SK-N-SH treated with all-trans-retinoic acid at 6 μM for 48 hours (cell line): ENCODE measurements around the gene ZNF154.

Experiments used
- ARNTL ChIP-seq: fragments of 450-650 bp; formaldehyde crosslinking; IDR thresholded peaks from 2 replicates; pipeline ENCODE4 v1.5.0; 2020; ENCODE audit warnings: low read depth, mild to moderate bottlenecking, moderate library complexity, borderline replicate concordance
- CREB5 ChIP-seq: fragments of 250-450 bp; sonication (Bioruptor Pico); IDR thresholded peaks from 2 replicates; pipeline ENCODE4 v1.5.1; 2020; ENCODE audit warnings: low read depth, mild to moderate bottlenecking, moderate library complexity
- GLIS3 ChIP-seq: fragments of 250-450 bp; sonication (Bioruptor Pico); IDR thresholded peaks from 2 replicates; pipeline ENCODE4 v1.5.0; 2020; ENCODE audit warnings: mild to moderate bottlenecking, moderate library complexity
- OSR1 ChIP-seq: fragments of 250-450 bp; sonication (Bioruptor Pico); IDR thresholded peaks from 2 replicates; pipeline ENCODE4 v1.8.0; 2022; ENCODE audit warnings: moderate library complexity, mild to moderate bottlenecking, inconsistent platforms
- PATZ1 ChIP-seq: fragments of 250-450 bp; sonication (Bioruptor Pico); IDR thresholded peaks from 2 replicates; pipeline ENCODE4 v1.8.0; 2020; ENCODE audit warnings: mild to moderate bottlenecking, moderate library complexity, borderline replicate concordance
- RARB ChIP-seq: fragments of 250-450 bp; sonication (Bioruptor Pico); IDR thresholded peaks from 2 replicates; pipeline ENCODE4 v1.8.0; 2021; ENCODE audit warnings: mild to moderate bottlenecking, moderate library complexity
- TCF4 ChIP-seq: fragments of 250-450 bp; sonication (Bioruptor Pico); IDR thresholded peaks from 2 replicates; pipeline ENCODE4 v1.8.0; 2021; ENCODE audit warnings: mild to moderate bottlenecking, moderate library complexity, borderline replicate concordance
- TOX ChIP-seq: fragments of 250-450 bp; sonication (Bioruptor Pico); IDR thresholded peaks from 2 replicates; pipeline ENCODE4 v1.8.0; 2021; ENCODE audit warnings: mild to moderate bottlenecking, moderate library complexity, borderline replicate concordance
- ZC3H10 ChIP-seq: fragments of 250-450 bp; sonication (Bioruptor Pico); IDR thresholded peaks from 2 replicates; pipeline ENCODE4 v1.5.1; 2021; ENCODE audit warnings: mild to moderate bottlenecking, moderate library complexity
- ZFP3 ChIP-seq: fragments of 250-450 bp; sonication (Bioruptor Pico); IDR thresholded peaks from 2 replicates; pipeline ENCODE4 v1.5.0; 2020; ENCODE audit warnings: mild to moderate bottlenecking, moderate library complexity
- ZFP30 ChIP-seq: fragments of 450-650 bp; formaldehyde crosslinking; IDR thresholded peaks from 2 replicates; pipeline ENCODE4 v1.5.0; 2022; ENCODE audit warnings: mild to moderate bottlenecking, moderate library complexity
- ZNF8 ChIP-seq: fragments of 450-650 bp; formaldehyde crosslinking; IDR thresholded peaks from 2 replicates; pipeline ENCODE4 v1.5.0; 2020; ENCODE audit warnings: mild to moderate bottlenecking, moderate library complexity
- TF ChIP-seq, protein P1 (sequence below): fragments of 250-450 bp; sonication (Bioruptor Pico); IDR thresholded peaks from 2 replicates; pipeline ENCODE4 v1.5.1; 2021; ENCODE audit warnings: mild to moderate bottlenecking, moderate library complexity

GRCh38 chr19:57672466-57672865 is 36.5 kb downstream of the ZNF154 start:
- no peak for TF ChIP-seq CREB5 (CRISPR knock-in tag)
- TF ChIP-seq TCF4, result no peak
- TF ChIP-seq ZFP3 (CRISPR knock-in tag), result no peak
- TF ChIP-seq ARNTL, result no peak
- no peak for TF ChIP-seq GLIS3
- TF ChIP-seq ZFP30 (CRISPR knock-in tag), result no peak
- no peak for TF ChIP-seq PATZ1
- TF ChIP-seq OSR1, result no peak
- TF ChIP-seq, protein P1, sequence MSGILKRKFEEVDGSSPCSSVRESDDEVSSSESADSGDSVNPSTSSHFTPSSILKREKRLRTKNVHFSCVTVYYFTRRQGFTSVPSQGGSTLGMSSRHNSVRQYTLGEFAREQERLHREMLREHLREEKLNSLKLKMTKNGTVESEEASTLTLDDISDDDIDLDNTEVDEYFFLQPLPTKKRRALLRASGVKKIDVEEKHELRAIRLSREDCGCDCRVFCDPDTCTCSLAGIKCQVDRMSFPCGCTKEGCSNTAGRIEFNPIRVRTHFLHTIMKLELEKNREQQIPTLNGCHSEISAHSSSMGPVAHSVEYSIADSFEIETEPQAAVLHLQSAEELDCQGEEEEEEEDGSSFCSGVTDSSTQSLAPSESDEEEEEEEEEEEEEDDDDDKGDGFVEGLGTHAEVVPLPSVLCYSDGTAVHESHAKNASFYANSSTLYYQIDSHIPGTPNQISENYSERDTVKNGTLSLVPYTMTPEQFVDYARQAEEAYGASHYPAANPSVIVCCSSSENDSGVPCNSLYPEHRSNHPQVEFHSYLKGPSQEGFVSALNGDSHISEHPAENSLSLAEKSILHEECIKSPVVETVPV, result no peak
- no peak for TF ChIP-seq RARB (CRISPR knock-in tag)
- TF ChIP-seq ZNF8 (CRISPR knock-in tag), result no peak
- no peak for TF ChIP-seq ZC3H10 (CRISPR knock-in tag)
- no peak for TF ChIP-seq TOX (CRISPR knock-in tag)
